HepG2 (cell line): ENCODE results near the gene SLC34A3. TPM values are rescaled to one million over a fixed set of nuclear protein-coding genes. Genes with fewer than 3 reads are reported as not detected.

ENCODE experiments used
- ATF7 ChIP-seq, 2 experiments: fragments of 450-650 bp in 1 of 2; sonication (generic) in 1 of 2; formaldehyde crosslinking in 1 of 2; IDR thresholded peaks; 2 replicates each; pipeline versions ENCODE4 v1.4.0 to v1.6.1; 2016 to 2020; ENCODE audit warnings: antibody characterized with exemption in 1 of 2, mild to moderate bottlenecking in 1 of 2, missing genetic modification reagents in 1 of 2
- HHEX ChIP-seq: IDR thresholded peaks from 2 replicates; pipeline ENCODE4 v1.6.1; 2016; ENCODE audit warnings: control low read depth
- HNRNPH1 ChIP-seq: fragments of 200-400 bp; formaldehyde crosslinking; optimal IDR thresholded peaks from 2 replicates; pipeline ENCODE3; 2017; ENCODE audit warnings: mild to moderate bottlenecking, low read depth, low read length
- MAZ ChIP-seq, 2 experiments: sonication (generic) in 1 of 2; formaldehyde crosslinking in 1 of 2; IDR thresholded peaks; 2 replicates each; pipeline versions ENCODE4 v1.5.0 to v1.6.1; 2012 to 2020; ENCODE audit warnings: low read depth in 2 of 2, mild to moderate bottlenecking in 2 of 2, borderline replicate concordance in 1 of 2, improper control_type of control experiment in 1 of 2, low read length in 1 of 2, missing genetic modification reagents in 1 of 2, moderate library complexity in 1 of 2
- PATZ1 ChIP-seq: sonication (generic); formaldehyde crosslinking; IDR thresholded peaks from 2 replicates; pipeline ENCODE4 v1.4.0; 2020; ENCODE audit warnings: missing genetic modification reagents
- SP2 ChIP-seq: sonication (generic); formaldehyde crosslinking; IDR thresholded peaks from 2 replicates; pipeline ENCODE4 v1.5.1; 2020; ENCODE audit warnings: mild to moderate bottlenecking, missing genetic modification reagents
- ZBTB34 ChIP-seq: sonication (generic); formaldehyde crosslinking; IDR thresholded peaks from 2 replicates; pipeline ENCODE4 v1.8.0; 2022; ENCODE audit warnings: mild to moderate bottlenecking, missing genetic modification reagents
- ZNF24 ChIP-seq: fragments of 450-650 bp; IDR thresholded peaks from 2 replicates; pipeline ENCODE4 v1.6.1; 2017; ENCODE audit warnings: antibody characterized with exemption, mild to moderate bottlenecking
- ZNF713 ChIP-seq: sonication (generic); formaldehyde crosslinking; IDR thresholded peaks from 2 replicates; pipeline ENCODE4 v1.4.0; 2020; ENCODE audit warnings: mild to moderate bottlenecking, missing genetic modification reagents
- polyA plus RNA-seq, 8 experiments: library from polyadenylated mRNA; depleted of rRNA in 3 of 8; stranded (reverse) in 7 of 8; unstranded in 1 of 8; fragments of >200 nt; fragmentation: Illumina TruSeq in 4 of 8; extraction: Trizol in 4 of 8; gene quantifications; 2 replicates each; pipeline versions ENCODE4 v1.2.1 to v1.2.3, GENCODE V29; 2011 to 2016; ENCODE audit warnings: low read depth in 4 of 8, missing spikeins in 1 of 8, mixed read lengths in 1 of 8; ENCODE audit not compliant: insufficient read depth in 1 of 8
- total RNA-seq, 5 experiments: library from RNA; depleted of rRNA; stranded (reverse); fragments of >200 nt; fragmentation: Illumina TruSeq; extraction: Trizol; gene quantifications; 2 replicates each; pipeline ENCODE4 v1.2.3, GENCODE V29; 2016; ENCODE audit warnings: low read depth in 1 of 5
- TF ChIP-seq, protein P1 (sequence below): IDR thresholded peaks from 2 replicates; pipeline ENCODE4 v1.6.1; 2016; ENCODE audit warnings: low read depth, missing genetic modification reagents, missing compliant biosample characterization
- TF ChIP-seq, protein P2 (sequence below): sonication (generic); formaldehyde crosslinking; IDR thresholded peaks from 2 replicates; pipeline ENCODE4 v1.5.1; 2020; ENCODE audit warnings: mild to moderate bottlenecking, missing genetic modification reagents, moderate library complexity
- TF ChIP-seq, protein P3 (sequence below): sonication (generic); formaldehyde crosslinking; conservative IDR thresholded peaks from 2 replicates; pipeline ENCODE4 v1.4.0; 2020; ENCODE audit warnings: missing genetic modification reagents

The SLC34A3 gene
- total and polyA plus RNA-seq, 2 of the 13 experiments (the other 11 are each of a cell fraction or from before 2014, with no cell fraction given) = 0.07 to 1.0 TPM

DNA sequence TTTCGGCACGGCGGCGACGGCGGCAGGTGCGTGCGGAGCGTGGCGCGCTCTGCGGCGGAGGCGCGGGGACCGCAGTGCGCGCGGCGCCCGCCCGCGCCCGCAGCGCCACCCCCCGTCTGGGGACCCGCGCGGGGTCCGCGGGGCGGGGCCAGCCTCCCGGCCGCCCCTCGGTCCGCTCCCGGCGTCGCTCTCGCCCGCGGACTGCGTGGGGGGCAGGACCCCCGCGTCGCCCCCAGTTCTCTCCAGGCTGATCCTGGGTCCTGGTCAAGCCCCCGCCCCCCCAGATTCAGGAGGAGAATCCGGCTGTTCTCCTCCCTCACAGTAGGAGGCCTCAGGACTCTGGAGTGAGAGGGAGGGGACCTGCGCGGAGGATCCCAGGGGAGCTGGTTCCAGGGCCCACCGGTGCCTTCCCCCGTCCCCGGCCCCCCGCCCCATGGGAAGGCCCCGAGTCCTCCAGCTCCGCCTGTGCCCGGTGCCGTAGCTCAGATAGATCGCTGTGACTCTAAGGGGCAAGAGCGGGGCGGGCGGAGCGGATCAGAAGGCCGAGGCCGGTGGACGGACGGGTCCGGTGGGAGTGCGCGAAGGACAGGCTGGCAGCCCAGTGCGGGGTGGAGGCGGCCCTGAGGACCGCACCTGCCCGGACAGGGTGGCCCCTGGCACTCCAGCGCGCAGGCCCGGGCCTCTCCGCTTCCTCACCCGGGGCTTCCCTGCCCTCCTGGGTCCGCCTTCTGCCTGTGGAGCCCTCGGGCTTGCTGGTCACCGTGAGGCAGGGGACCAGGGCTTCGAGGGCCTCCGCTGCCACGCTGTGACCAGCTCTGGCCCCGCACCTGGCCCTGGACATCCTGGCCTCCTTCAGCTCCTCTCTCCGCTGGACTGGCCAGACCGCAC is 8.3 kb upstream of the SLC34A3 start, which contains the start of gene RNF208 (continued):
- TF ChIP-seq, protein P1, sequence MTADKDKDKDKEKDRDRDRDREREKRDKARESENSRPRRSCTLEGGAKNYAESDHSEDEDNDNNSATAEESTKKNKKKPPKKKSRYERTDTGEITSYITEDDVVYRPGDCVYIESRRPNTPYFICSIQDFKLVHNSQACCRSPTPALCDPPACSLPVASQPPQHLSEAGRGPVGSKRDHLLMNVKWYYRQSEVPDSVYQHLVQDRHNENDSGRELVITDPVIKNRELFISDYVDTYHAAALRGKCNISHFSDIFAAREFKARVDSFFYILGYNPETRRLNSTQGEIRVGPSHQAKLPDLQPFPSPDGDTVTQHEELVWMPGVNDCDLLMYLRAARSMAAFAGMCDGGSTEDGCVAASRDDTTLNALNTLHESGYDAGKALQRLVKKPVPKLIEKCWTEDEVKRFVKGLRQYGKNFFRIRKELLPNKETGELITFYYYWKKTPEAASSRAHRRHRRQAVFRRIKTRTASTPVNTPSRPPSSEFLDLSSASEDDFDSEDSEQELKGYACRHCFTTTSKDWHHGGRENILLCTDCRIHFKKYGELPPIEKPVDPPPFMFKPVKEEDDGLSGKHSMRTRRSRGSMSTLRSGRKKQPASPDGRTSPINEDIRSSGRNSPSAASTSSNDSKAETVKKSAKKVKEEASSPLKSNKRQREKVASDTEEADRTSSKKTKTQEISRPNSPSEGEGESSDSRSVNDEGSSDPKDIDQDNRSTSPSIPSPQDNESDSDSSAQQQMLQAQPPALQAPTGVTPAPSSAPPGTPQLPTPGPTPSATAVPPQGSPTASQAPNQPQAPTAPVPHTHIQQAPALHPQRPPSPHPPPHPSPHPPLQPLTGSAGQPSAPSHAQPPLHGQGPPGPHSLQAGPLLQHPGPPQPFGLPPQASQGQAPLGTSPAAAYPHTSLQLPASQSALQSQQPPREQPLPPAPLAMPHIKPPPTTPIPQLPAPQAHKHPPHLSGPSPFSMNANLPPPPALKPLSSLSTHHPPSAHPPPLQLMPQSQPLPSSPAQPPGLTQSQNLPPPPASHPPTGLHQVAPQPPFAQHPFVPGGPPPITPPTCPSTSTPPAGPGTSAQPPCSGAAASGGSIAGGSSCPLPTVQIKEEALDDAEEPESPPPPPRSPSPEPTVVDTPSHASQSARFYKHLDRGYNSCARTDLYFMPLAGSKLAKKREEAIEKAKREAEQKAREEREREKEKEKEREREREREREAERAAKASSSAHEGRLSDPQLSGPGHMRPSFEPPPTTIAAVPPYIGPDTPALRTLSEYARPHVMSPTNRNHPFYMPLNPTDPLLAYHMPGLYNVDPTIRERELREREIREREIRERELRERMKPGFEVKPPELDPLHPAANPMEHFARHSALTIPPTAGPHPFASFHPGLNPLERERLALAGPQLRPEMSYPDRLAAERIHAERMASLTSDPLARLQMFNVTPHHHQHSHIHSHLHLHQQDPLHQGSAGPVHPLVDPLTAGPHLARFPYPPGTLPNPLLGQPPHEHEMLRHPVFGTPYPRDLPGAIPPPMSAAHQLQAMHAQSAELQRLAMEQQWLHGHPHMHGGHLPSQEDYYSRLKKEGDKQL = no peak
- TF ChIP-seq, protein P2, sequence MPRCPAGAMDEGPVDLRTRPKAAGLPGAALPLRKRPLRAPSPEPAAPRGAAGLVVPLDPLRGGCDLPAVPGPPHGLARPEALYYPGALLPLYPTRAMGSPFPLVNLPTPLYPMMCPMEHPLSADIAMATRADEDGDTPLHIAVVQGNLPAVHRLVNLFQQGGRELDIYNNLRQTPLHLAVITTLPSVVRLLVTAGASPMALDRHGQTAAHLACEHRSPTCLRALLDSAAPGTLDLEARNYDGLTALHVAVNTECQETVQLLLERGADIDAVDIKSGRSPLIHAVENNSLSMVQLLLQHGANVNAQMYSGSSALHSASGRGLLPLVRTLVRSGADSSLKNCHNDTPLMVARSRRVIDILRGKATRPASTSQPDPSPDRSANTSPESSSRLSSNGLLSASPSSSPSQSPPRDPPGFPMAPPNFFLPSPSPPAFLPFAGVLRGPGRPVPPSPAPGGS (CRISPR knock-in tag) = no peak; the same call in 1 of the 2 replicates
- no peak for TF ChIP-seq ZNF713
- TF ChIP-seq, protein P3, sequence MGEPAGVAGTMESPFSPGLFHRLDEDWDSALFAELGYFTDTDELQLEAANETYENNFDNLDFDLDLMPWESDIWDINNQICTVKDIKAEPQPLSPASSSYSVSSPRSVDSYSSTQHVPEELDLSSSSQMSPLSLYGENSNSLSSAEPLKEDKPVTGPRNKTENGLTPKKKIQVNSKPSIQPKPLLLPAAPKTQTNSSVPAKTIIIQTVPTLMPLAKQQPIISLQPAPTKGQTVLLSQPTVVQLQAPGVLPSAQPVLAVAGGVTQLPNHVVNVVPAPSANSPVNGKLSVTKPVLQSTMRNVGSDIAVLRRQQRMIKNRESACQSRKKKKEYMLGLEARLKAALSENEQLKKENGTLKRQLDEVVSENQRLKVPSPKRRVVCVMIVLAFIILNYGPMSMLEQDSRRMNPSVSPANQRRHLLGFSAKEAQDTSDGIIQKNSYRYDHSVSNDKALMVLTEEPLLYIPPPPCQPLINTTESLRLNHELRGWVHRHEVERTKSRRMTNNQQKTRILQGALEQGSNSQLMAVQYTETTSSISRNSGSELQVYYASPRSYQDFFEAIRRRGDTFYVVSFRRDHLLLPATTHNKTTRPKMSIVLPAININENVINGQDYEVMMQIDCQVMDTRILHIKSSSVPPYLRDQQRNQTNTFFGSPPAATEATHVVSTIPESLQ (CRISPR knock-in tag) = no peak
- TF ChIP-seq HNRNPH1 = no peak
- TF ChIP-seq PATZ1 = peak; percentile 74; the same call in 1 of the 2 replicates
- no peak for TF ChIP-seq MAZ (IDR thresholded peaks at IDR 0.05; ENCODE audit: borderline replicate concordance, low read depth, low read length)
- 0 out of 2 replicates have a peak, but pooled peaks have one; percentile 25 for TF ChIP-seq MAZ (CRISPR knock-in tag; IDR thresholded peaks at IDR 0.05; ENCODE audit: low read depth)
- TF ChIP-seq ATF7 (IDR thresholded peaks at IDR 0.05) = no peak
- no peak for TF ChIP-seq ATF7 (CRISPR knock-in tag; IDR thresholded peaks at IDR 0.05)
- TF ChIP-seq ZNF24 = no peak
- TF ChIP-seq HHEX = no peak
- TF ChIP-seq ZBTB34 = no peak
- no peak for TF ChIP-seq SP2
